ENCODE data around the gene RPS29. TPM values are rescaled to one million over a fixed set of nuclear protein-coding genes. Genes with fewer than 3 reads are reported as not detected.

RPS29 gene
- polyA plus RNA-seq, 1 of the 3 experiments (the other 2 are of a cell fraction) = 11,220 TPM

DNA sequence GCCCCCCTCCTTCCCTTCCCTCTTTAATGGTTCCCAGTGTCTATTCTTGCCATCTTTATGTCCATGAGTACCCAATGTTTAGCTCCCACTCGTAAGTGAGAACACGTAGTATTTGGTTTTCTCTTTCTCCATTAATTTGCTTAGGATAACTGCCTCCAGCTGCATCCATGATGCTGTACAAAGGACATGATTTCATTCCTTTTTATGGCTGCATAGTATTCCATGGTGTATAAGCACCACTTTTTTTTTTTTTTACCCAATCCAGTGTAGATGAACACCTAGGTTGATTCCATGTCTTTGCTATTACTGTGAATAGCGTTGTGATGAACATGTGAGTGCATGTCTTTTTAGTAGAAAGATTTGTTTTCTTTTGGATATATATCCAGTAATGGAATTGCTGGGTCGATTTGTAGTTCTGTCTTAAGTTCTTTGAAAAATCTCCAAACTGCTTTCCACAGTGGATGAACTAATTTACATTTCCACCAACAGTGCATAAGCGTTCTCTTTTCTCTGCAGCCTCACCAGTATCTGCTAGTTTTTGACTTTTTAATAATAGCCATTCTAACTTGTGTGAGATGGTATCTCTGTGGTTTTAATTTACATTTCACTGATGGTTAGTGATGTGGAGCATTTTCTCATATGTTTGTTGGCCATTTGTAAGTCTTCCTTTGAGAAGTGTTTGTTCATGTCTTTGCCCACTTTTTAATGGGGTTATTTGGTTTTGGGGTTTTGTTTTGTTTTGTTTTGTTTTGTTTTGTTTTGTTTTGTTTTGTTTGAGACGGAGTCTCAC, 26.0 kb downstream of the RPS29 start:
- ChIA-PET POLR2A (no interaction called here), CTCF (no interaction called here)
- H3F3A ChIP-seq (replicated peaks; ENCODE audit: insufficient read depth) = no peaks in the 10 kb centered on the region
- no peaks in the 10 kb centered on the region for H3K36me3 ChIP-seq (replicated peaks in 1 of 2; ENCODE audit: control insufficient read depth in 1 of 2, insufficient read depth in 2 of 2, low read length in 1 of 2)
- no peak overlapping the region for H2AFZ ChIP-seq (ENCODE audit: low read depth)
- no peak overlapping the region for H3K27ac ChIP-seq (ENCODE audit: low read depth in 2 of 2, low read length in 1 of 2)
- no peak overlapping the region for H3K9ac ChIP-seq
- H3K4me1 ChIP-seq (ENCODE audit: control insufficient read depth in 1 of 2, insufficient read depth in 2 of 2, low read depth in 1 of 2, low read length in 1 of 2) = no peaks in the 10 kb centered on the region
- DNase-seq = no peak
- no peaks in the 10 kb centered on the region for H4K20me1 ChIP-seq (ENCODE audit: insufficient read depth)
- no peaks in the 10 kb centered on the region for H3K27me3 ChIP-seq (ENCODE audit: insufficient read depth)
- no peak overlapping the region for H3K4me2 ChIP-seq
- TF ChIP-seq, protein P1, sequence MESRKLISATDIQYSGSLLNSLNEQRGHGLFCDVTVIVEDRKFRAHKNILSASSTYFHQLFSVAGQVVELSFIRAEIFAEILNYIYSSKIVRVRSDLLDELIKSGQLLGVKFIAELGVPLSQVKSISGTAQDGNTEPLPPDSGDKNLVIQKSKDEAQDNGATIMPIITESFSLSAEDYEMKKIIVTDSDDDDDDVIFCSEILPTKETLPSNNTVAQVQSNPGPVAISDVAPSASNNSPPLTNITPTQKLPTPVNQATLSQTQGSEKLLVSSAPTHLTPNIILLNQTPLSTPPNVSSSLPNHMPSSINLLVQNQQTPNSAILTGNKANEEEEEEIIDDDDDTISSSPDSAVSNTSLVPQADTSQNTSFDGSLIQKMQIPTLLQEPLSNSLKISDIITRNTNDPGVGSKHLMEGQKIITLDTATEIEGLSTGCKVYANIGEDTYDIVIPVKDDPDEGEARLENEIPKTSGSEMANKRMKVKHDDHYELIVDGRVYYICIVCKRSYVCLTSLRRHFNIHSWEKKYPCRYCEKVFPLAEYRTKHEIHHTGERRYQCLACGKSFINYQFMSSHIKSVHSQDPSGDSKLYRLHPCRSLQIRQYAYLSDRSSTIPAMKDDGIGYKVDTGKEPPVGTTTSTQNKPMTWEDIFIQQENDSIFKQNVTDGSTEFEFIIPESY (IDR thresholded peaks at IDR 0.05; ENCODE audit: borderline replicate concordance, low read depth) = no peak
- no peak for TF ChIP-seq EP300 (IDR thresholded peaks at IDR 0.05; ENCODE audit: borderline replicate concordance in 1 of 2, low read depth in 1 of 2, low read length in 1 of 2)
- TF ChIP-seq GABPA (IDR thresholded peaks at IDR 0.05; ENCODE audit: low read depth) = no peak
- no peak for TF ChIP-seq YY1 (IDR thresholded peaks at IDR 0.05; ENCODE audit: low read depth)
- TF ChIP-seq POLR2AphosphoS5 (IDR thresholded peaks at IDR 0.05; ENCODE audit: low read depth, low read length) = no peak
- WGBS (ENCODE audit: low lambda C conversion rate) = 59% methylated on average over 6 of the region's 6 CpGs
- H3K9me2 ChIP-seq = no peaks in the 10 kb centered on the region
- no peak overlapping the region for H3K4me3 ChIP-seq (ENCODE audit: low read depth in 2 of 2, low read length in 1 of 2)
- H3K9me3 ChIP-seq = no peaks in the 10 kb centered on the region
- no peaks in the 10 kb centered on the region for H3K79me2 ChIP-seq (ENCODE audit: insufficient read depth)

DNA sequence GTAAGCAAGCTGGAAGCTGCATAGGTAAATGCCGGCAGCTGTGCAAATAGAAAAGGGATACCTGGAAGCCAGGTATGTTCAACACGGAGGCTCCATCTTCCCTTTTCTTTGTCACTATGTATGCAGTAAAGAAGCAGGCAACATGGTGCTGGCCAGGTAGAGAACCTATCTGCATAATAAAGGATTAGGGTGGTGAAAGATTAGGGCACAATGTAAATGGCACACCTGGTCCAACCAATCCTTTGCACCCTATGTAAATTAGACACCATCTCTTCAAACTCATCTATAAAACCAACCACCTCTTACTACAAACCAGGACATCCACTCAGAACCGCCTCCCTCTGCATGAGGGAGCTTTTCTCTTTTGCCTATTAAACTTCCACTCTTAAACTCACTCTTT, 32.3 kb downstream of the RPS29 start:
- Histone ChIP-seq H3K79me2 (ENCODE audit: insufficient read depth) (no peaks in the 10 kb centered on the region), H4K20me1 (ENCODE audit: insufficient read depth) (no peaks in the 10 kb centered on the region), H3K9me3 (no peaks in the 10 kb centered on the region), H3F3A (replicated peaks; ENCODE audit: insufficient read depth) (no peaks in the 10 kb centered on the region), H3K4me3 (ENCODE audit: low read depth in 2 of 2, low read length in 1 of 2) (no peak overlapping the region), H2AFZ (ENCODE audit: low read depth) (no peak overlapping the region), H3K9me2 (no peaks in the 10 kb centered on the region), H3K4me1 (ENCODE audit: control insufficient read depth in 1 of 2, insufficient read depth in 2 of 2, low read depth in 1 of 2, low read length in 1 of 2) (peaks cover 0 to 4% of the 10 kb centered on the region in 2 experiments; a peak in 1 of 4 replicates), H3K9ac (no peak overlapping the region), H3K4me2 (no peak overlapping the region), H3K27me3 (ENCODE audit: insufficient read depth) (no peaks in the 10 kb centered on the region), H3K27ac (ENCODE audit: low read depth in 2 of 2, low read length in 1 of 2) (no peak overlapping the region), H3K36me3 (replicated peaks in 1 of 2; ENCODE audit: control insufficient read depth in 1 of 2, insufficient read depth in 2 of 2, low read length in 1 of 2) (no peaks in the 10 kb centered on the region)
- 48% methylated on average over 3 of the region's 3 CpGs for WGBS (ENCODE audit: low lambda C conversion rate)
- ChIA-PET POLR2A (no interaction called here), CTCF (interaction anchor here (2.0 kb wide), 1 partner anchor 92 kb away, joined by 7 read pairs; no protein-coding TSS in a partner anchor)
- no peak for TF ChIP-seq POLR2AphosphoS5 (IDR thresholded peaks at IDR 0.05; ENCODE audit: low read depth, low read length)
- DNase-seq = no peak

DNA sequence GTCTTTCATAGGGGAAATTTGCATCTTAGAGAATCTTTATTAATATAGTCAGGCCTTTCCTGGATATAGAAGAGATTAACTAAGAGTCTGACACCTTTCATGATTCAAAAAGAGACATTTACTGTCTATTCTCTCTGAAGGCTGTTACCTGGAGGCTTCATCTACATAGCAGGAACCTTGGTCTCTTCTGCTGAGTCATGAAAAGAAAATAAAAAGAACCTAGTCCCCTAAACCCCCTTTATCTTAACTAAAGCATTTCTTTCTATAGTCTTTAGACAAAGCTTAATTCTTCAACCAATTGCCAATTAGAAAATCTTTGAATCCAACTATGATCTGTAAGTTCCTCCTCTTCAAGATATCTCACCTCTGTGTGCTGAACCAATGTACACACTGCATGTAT, 33.1 kb downstream of the RPS29 start:
- CTCF ChIA-PET = interaction anchor here (1.3 kb wide), 1 partner anchor 91 kb away, joined by 4 read pairs; no protein-coding TSS in a partner anchor
- H3K27me3 ChIP-seq (ENCODE audit: insufficient read depth) = no peaks in the 10 kb centered on the region
- H3K4me1 ChIP-seq (ENCODE audit: control insufficient read depth in 1 of 2, insufficient read depth in 2 of 2, low read depth in 1 of 2, low read length in 1 of 2) = peaks cover 0 to 4% of the 10 kb centered on the region in 2 experiments; a peak in 1 of 4 replicates
- DNase-seq = no peak
- H4K20me1 ChIP-seq (ENCODE audit: insufficient read depth) = no peaks in the 10 kb centered on the region
- H3K36me3 ChIP-seq (replicated peaks in 1 of 2; ENCODE audit: control insufficient read depth in 1 of 2, insufficient read depth in 2 of 2, low read length in 1 of 2) = no peaks in the 10 kb centered on the region
- TF ChIP-seq, protein P2, sequence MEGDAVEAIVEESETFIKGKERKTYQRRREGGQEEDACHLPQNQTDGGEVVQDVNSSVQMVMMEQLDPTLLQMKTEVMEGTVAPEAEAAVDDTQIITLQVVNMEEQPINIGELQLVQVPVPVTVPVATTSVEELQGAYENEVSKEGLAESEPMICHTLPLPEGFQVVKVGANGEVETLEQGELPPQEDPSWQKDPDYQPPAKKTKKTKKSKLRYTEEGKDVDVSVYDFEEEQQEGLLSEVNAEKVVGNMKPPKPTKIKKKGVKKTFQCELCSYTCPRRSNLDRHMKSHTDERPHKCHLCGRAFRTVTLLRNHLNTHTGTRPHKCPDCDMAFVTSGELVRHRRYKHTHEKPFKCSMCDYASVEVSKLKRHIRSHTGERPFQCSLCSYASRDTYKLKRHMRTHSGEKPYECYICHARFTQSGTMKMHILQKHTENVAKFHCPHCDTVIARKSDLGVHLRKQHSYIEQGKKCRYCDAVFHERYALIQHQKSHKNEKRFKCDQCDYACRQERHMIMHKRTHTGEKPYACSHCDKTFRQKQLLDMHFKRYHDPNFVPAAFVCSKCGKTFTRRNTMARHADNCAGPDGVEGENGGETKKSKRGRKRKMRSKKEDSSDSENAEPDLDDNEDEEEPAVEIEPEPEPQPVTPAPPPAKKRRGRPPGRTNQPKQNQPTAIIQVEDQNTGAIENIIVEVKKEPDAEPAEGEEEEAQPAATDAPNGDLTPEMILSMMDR (IDR thresholded peaks at IDR 0.05) = no peak
- TF ChIP-seq, protein P3, sequence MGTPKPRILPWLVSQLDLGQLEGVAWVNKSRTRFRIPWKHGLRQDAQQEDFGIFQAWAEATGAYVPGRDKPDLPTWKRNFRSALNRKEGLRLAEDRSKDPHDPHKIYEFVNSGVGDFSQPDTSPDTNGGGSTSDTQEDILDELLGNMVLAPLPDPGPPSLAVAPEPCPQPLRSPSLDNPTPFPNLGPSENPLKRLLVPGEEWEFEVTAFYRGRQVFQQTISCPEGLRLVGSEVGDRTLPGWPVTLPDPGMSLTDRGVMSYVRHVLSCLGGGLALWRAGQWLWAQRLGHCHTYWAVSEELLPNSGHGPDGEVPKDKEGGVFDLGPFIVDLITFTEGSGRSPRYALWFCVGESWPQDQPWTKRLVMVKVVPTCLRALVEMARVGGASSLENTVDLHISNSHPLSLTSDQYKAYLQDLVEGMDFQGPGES (IDR thresholded peaks at IDR 0.05; ENCODE audit: low read depth, low read length) = no peak
- TF ChIP-seq FOXM1 (IDR thresholded peaks at IDR 0.05; ENCODE audit: low read depth) = no peak
- no peak for TF ChIP-seq EZH2phosphoT487 (IDR thresholded peaks at IDR 0.05; ENCODE audit: borderline replicate concordance, low read depth)
- TF ChIP-seq TCF12 (IDR thresholded peaks at IDR 0.05) = no peak
- TF ChIP-seq MXI1 (IDR thresholded peaks at IDR 0.05; ENCODE audit: low read depth, low read length) = no peak
- no peak overlapping the region for H2AFZ ChIP-seq (ENCODE audit: low read depth)
- no peak overlapping the region for H3K27ac ChIP-seq (ENCODE audit: low read depth in 2 of 2, low read length in 1 of 2)
- no peaks in the 10 kb centered on the region for H3K9me2 ChIP-seq
- H3K9me3 ChIP-seq = no peaks in the 10 kb centered on the region
- H3K4me3 ChIP-seq (ENCODE audit: low read depth in 2 of 2, low read length in 1 of 2) = no peak overlapping the region
- no peak overlapping the region for H3K4me2 ChIP-seq
- POLR2A ChIA-PET = no interaction called here
- no peaks in the 10 kb centered on the region for H3K79me2 ChIP-seq (ENCODE audit: insufficient read depth)
- H3F3A ChIP-seq (replicated peaks; ENCODE audit: insufficient read depth) = no peaks in the 10 kb centered on the region
- H3K9ac ChIP-seq = no peak overlapping the region
